ENCODE data around the gene TRUB2.
A peak's percentile ranks its signal among the peaks of the same experiment; 100 is the strongest.

Gene TRUB2, protein sequence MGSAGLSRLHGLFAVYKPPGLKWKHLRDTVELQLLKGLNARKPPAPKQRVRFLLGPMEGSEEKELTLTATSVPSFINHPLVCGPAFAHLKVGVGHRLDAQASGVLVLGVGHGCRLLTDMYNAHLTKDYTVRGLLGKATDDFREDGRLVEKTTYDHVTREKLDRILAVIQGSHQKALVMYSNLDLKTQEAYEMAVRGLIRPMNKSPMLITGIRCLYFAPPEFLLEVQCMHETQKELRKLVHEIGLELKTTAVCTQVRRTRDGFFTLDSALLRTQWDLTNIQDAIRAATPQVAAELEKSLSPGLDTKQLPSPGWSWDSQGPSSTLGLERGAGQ
- total RNA-seq, result 13.5 to 21.4 (median 18.8) reads per million in 4 donors

DNA sequence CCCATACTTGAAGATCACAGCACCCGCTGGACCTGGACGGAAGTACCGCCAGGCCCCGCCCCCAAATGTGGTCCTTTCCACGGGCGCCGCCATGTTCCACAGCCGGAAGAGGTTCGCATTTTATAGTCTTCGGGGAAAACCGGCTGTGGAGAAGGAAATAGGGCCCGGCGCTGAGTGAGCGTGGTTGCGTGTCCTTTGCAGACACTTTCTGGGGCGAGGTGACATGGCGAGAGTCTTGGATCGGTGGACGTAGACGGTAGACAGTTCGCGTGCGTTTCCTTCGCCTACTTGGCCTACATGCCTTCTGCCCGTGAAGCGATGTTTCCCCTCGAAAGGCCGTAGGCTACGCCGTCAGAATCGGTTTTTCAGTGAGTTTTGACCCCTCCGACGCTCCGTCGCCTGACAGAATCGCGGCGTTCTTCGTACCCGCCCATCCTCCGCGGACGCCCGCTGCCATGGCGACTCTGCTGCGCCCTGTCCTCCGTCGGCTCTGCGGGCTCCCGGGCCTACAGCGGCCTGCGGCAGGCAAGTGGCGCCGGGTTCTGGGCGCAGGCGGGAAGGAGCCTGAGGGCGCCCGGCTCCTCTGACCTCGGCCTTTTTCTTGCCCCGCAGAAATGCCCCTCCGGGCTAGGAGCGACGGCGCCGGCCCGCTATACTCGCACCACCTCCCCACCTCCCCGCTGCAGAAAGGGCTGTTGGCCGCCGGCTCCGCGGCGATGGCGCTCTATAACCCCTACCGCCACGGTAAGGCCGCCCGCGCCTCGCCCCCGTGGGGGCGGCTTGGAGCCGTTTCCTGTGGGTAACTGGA is at the start of gene TRUB2, which contains the start of gene COQ4:
Gene TRUB2 (minus strand): TSS at position 44 of the 808 bp plus-strand sequence. CDS start 39 bp downstream, at position 5.
Gene COQ4 (plus strand): TSS at position 436 of the 808 bp plus-strand sequence. CDS start 20 bp downstream, at position 456.
- peak; percentile 84 to 95 (median 89) for DNase-seq

DNA sequence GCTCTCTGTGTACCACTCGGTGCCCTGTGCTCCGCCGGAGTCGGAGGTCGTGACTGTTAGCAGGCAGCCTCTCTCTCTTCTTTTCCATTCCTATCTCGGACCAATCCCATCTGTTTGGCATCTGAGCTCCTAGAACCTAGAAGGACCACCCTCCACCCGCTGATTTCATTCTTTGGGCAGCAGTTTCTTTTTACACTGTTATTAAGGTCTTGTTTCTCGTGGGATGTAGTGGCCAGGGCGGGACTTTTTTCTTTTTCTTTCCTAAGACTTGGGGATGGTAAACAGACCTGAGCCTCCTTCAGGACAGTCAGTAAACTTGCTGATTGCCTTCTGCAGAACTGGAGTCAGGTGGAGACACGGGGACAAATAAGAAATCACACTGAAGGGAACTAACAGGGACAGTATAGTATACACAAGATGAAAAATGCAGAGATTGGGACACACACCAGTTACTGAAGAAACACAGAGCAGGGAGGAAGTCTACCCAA is 49.4 kb upstream of the TRUB2 start:
- DNase-seq, result no peak

DNA sequence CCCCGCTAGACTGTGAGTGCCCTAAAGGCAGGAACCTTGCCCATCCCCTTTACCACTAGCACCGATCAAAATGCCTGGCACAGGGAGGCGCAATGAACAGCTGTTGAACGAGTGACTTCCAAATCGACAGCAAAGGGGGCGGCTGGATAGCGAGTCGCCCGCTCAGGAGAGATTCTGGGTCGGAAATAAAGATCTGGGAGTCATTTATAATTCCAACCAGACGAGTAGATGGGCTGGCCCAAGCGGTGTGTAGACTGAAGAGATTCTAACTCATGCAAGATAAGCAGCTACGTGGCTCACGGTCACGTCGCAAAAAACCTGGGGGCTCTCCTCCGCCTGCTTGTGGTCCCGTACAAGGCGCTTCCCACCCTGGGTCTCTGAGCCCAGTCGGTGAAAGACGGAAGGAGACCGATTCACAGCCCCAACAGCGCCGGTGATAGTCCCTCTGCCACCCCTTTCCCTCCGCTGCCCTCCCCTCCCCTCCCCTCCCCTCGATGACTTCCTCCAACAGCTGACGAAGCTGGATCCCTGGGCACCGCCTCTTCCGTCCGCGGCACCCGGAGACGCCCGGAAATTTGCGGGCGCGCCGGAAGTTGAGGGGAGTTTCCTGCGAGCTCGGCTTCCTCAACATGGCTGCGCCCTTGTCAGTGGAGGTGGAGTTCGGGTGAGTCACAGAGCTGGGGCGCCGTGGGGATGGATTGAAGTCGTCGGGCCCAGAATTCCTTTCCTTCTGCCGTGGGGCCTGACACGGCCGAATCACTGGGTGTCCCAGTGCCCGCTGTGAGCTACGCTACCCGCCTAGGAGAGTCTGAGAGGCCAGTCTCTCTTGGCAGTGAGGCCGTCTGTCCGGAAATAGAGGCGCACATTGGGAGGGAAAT is 48.7 kb upstream of the TRUB2 start, which contains the start of gene URM1:
Gene URM1 (plus strand): TSS at position 623 of the 878 bp plus-strand sequence. CDS start 7 bp downstream, at position 630.
- peak; percentile 91 to 98 (median 93) for DNase-seq

GRCh38 chr9:128370367-128370751 is 48.1 kb upstream of the TRUB2 start:
- no peak for DNase-seq

DNA sequence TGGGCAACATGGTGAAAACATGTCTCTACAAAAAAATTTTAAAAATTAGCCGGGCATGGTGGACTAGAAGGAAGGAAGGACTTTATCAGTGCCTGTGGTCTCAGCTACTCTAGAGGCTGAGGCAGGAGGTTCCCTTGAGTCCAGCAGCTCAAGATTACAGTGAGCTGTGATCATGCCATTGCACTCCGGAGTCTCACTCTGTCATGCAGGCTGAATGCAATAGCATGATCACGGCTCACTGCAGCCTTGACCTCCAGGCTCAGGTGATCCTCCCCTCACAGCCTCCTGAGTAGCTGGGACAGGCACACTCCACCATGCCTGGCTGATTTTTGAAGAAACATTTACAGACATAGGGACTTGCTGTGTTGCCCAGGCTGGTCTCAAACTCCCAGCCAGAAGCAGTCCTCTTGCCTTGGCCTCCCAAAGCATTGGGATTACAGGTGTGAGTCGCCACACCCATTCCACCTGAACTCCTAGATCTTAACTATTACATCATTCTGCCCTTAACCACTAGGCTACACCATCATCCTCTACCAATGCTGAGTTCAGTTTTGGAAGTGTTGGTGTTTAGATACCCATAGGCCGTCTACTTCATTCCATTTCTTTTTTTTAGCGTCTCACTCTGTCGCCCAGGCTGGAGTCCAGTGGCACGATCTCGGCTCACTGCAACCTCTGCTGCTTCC is 46.9 kb upstream of the TRUB2 start:
- no peak for DNase-seq

DNA sequence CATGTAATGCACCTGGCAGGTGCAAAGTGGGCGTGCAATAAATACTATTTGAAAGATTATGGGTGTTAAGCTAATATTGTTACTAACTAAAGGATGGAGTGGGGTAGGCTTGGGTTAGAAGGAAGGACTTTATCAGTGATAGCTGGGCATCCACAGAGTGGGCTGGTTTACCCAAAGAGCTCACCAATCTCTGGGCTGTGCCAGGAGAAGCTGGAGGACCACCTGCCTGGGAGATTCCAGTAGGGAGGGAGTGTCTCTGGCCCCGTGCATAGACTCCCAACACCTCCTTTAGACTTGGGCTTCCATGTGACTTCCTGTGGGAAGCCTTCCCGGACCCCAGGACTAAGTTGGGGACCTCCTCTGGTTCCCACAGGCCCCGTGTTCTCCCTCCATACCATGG is 43.3 kb upstream of the TRUB2 start:
- no peak for DNase-seq

DNA sequence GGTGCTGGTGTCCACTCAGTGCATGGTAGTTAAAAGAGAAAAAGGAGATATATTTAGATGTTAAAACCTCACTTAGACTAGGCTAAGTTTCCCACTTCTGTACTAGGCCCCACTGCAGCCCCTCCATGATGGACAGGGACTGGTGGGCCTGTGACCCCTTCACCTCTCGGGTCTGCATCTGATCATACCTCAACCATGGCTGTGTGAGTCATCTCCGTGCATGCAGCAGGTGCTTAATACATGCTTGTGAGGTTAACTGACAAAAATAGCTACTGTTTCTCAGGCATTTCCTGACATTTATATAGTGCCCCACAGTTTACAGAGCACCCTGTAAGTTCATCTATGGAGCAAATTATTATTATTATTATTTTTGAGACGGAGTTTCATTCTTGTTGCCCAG is 40.5 kb upstream of the TRUB2 start:
- DNase-seq, result no peak

DNA sequence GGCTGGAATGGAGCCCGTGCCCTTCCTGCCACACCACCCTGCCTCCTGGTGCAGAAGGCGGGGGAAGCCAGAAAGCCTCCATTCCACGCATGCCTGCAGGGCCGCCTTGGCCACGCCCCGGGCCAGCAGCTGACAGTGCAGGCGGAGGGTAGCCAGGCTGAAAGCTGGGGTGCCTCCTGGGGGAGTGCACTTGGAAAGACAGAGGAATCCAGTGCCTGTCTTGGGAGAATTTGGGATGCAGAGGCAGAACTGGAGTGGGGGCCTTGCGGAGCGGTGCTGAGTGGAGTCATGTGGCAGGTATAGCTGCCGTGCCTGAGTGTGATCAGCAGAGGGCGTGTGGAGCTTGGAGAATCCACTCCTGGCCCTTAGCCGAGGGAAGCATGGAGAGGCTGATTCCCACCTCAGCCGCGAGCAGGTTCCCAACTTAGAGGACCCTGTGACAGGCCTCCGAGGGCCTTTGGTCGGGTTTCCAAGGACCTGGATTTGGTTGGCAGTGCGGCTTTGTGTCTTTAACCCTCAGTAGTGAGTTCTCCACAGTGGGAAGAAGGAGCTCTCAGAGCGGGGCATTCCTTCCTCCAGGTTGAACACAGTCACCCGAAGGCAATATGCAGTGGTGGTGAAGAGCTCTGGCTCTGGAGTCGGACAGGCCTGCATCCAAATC is 39.9 kb upstream of the TRUB2 start:
- peak; percentile 26 to 62 (median 50) for DNase-seq

DNA sequence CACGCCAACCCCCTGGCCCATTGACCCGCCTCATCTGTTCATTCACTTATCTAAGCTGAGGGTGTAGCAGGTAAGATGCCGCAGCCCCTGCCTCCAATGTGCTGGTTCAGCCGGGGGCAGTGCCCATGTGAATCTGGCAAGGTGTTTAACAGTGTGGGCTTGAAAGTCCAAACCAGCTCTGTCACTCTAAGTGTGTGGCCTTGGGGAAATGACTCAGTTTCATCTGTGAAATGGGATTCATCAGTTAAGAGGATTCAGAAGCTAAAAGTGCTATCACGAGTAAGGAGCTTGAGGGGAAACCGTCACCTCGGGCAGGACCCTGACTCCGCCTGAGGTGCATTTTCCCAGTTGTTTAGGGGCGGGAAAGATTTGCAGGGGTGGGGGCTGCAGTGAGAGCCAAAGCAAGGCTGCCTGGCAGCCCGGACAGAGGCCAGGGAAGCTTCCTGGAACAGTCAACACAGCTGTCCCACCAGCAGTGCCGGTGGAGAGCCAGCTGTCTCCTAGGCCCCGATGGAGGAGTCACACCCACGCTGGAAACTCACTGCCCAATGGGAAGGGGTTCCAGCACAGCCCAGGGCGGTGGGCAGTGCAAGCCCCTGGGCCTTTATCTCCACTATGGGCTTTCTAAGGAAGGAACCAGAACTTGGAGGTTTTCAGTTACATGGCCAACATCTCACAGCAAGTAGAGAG is 39.2 kb upstream of the TRUB2 start:
- DNase-seq, result no peak

- DNase-seq, result no peak
Observed at GRCh38 chr9:128360826-128361225, 38.6 kb upstream of the TRUB2 start.

DNA sequence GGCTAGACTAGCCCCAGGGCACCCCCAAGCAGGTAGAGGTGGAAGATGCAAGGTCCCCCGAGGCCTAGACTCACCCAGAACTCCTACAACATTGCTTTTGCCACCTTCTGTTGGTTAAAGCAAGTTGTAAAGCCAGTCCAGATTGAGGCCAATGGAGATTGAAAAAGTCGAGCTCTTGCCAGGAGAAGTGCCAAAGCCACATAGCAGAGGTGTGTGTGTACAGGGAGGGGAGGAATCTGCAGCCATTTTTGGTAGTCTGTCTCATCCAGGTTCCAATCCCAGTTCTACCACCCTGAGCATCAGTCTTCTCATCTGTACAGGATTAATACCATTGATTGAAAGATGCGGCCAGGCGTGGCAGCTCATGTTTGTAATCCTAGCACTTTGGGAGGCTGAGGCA is 36.6 kb upstream of the TRUB2 start:
- DNase-seq, result no peak

- no peak for DNase-seq
Observed at GRCh38 chr9:128358090-128358489, 35.8 kb upstream of the TRUB2 start.

DNA sequence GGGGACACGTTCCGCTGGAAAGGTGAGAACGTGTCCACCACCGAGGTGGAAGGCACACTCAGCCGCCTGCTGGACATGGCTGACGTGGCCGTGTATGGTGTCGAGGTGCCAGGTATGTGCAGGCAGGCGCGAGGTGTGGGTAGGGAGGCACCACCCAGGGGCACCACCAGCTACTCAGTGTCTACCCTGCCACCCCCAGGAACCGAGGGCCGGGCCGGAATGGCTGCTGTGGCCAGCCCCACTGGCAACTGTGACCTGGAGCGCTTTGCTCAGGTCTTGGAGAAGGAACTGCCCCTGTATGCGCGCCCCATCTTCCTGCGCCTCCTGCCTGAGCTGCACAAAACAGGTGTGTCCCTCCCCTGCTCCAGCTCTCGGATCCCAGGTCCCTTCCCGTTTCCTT is 33.2 kb upstream of the TRUB2 start:
- DNase-seq, result no peak

- DNase-seq, result no peak
Observed at GRCh38 chr9:128349772-128350171, 27.5 kb upstream of the TRUB2 start.

- DNase-seq, result no peak
Observed at GRCh38 chr9:128349125-128349524, 26.9 kb upstream of the TRUB2 start.

DNA sequence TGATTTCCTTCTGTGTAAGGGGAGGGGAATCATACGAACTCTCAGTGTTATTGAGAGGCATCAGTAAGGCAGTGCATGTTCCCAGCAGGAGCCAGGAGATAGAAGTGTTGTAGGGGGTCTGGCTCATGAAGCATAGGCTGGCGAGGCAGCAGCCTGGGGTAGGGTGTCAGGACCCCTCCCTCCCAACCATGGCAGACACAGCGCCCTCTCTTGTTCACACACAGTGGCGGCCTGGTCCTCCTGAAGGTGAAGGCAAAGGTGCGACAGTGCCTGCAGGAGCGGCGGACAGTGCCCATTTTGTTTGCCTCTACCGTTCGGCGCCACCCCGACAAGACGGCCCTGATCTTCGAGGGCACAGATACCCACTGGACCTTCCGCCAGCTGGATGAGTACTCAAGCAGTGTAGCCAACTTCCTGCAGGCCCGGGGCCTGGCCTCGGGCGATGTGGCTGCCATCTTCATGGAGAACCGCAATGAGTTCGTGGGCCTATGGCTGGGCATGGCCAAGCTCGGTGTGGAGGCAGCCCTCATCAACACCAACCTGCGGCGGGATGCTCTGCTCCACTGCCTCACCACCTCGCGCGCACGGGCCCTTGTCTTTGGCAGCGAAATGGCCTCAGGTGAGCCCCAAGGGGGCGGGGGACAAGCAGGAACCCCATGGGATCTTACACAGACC is 22.8 kb upstream of the TRUB2 start:
- DNase-seq, result no peak

- DNase-seq, result no peak
Observed at GRCh38 chr9:128343855-128344254, 21.6 kb upstream of the TRUB2 start.

DNA sequence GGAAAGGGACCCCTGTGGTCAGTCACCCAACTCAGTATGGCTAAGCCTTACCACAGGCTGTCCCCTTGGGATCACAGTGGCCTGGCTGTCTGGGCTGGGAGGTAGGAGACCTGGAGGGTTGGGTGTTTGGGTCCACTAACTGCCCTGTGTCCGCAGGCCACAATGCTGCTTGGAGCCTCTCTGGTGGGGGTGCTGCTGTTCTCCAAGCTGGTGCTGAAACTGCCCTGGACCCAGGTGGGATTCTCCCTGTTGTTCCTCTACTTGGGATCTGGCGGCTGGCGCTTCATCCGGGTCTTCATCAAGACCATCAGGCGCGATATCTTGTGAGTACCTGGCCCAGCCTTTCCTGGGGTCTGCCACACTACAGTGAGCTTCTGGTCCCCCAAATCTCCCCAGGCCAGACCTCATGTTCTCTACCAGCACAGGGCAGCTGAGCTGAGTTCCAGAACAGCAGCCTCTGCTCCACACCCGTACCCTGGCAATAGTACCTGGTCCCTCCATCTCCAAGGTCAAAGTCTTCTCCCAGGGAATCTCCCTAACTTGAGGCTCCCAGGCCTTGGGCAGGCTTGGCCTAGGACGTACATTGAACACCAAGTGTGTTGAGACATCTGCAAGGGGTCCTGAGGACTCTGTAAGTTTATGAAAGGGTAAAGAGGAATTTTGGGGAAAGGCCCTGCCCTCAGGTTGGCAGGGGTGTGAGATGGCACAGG is 20.9 kb upstream of the TRUB2 start:
- DNase-seq, result no peak

GRCh38 chr9:128341435-128341849 is 19.2 kb upstream of the TRUB2 start:
- DNase-seq, result peak; percentile 21 to 74 (median 47)

Measured in T-helper 1 cell (primary cell).